Chondrocyte (in vitro differentiated cells): ENCODE data around the gene ZNF385C. TPM values are rescaled to one million over a fixed set of nuclear protein-coding genes. Genes with fewer than 3 reads are reported as not detected.

ENCODE experiments used
- DNase-seq: peaks from one replicate; pipeline ENCODE4 v3.0.0; 2021; ENCODE audit warnings: mixed read lengths, low spot score
- H3K27ac Mint-ChIP-seq: one replicate; pipeline ENCODE4 v1.8.0; 2021; ENCODE audit warnings: mild to moderate bottlenecking, moderate library complexity, mixed read lengths; ENCODE audit not compliant: unreplicated experiment
- H3K27me3 Mint-ChIP-seq: 2 replicates; pipeline ENCODE4 v1.8.0; 2021; ENCODE audit warnings: low read depth, mixed read lengths
- H3K36me3 Mint-ChIP-seq: 2 replicates; pipeline ENCODE4 v1.8.0; 2021; ENCODE audit warnings: low read depth, mixed read lengths
- H3K4me1 Mint-ChIP-seq: 2 replicates; pipeline ENCODE4 v1.8.0; 2021; ENCODE audit warnings: low read depth, mild to moderate bottlenecking, mixed read lengths
- H3K4me3 Mint-ChIP-seq: one replicate; pipeline ENCODE4 v1.8.0; 2021; ENCODE audit warnings: mild to moderate bottlenecking, moderate library complexity, mixed read lengths; ENCODE audit not compliant: unreplicated experiment
- H3K9me3 Mint-ChIP-seq: 2 replicates; pipeline ENCODE4 v1.8.0; 2021; ENCODE audit warnings: low read depth, mixed read lengths
- total RNA-seq: library from RNA; stranded (reverse); gene quantifications from 3 replicates; pipeline ENCODE4 v1.2.1, GENCODE V29; 2021
- TF ChIP-seq, protein P1 (sequence below): fragments of 200-600 bp; sonication (generic); IDR thresholded peaks from 2 replicates; pipeline ENCODE4 v1.5.0; 2021; ENCODE audit warnings: antibody characterized with exemption, mild to moderate bottlenecking, moderate library complexity

The ZNF385C gene
- total RNA-seq, 1 donor from 2014 or later: 0.07 TPM

- Mint-ChIP-seq H3K4me3 (no peak overlapping the region), H3K9me3 (no peaks in the 10 kb centered on the region)
- TF ChIP-seq, protein P1, sequence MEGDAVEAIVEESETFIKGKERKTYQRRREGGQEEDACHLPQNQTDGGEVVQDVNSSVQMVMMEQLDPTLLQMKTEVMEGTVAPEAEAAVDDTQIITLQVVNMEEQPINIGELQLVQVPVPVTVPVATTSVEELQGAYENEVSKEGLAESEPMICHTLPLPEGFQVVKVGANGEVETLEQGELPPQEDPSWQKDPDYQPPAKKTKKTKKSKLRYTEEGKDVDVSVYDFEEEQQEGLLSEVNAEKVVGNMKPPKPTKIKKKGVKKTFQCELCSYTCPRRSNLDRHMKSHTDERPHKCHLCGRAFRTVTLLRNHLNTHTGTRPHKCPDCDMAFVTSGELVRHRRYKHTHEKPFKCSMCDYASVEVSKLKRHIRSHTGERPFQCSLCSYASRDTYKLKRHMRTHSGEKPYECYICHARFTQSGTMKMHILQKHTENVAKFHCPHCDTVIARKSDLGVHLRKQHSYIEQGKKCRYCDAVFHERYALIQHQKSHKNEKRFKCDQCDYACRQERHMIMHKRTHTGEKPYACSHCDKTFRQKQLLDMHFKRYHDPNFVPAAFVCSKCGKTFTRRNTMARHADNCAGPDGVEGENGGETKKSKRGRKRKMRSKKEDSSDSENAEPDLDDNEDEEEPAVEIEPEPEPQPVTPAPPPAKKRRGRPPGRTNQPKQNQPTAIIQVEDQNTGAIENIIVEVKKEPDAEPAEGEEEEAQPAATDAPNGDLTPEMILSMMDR: peak; percentile 22
These were observed 89.1 kb downstream of the ZNF385C start for GRCh38 chr17:42009170-42009569.

GRCh38 chr17:42005166-42005565 is 93.1 kb downstream of the ZNF385C start:
- Mint-ChIP-seq H3K27ac (no peak overlapping the region), H3K4me3 (no peak overlapping the region)

More at GRCh38 chr17:42009170-42009569, 89.1 kb downstream of the ZNF385C start:
- H3K27me3 Mint-ChIP-seq: no peaks in the 10 kb centered on the region
- H3K4me1 Mint-ChIP-seq: peaks cover 54% of the 10 kb centered on the region
- DNase-seq: no peak
- no peaks in the 10 kb centered on the region for H3K36me3 Mint-ChIP-seq
- H3K27ac Mint-ChIP-seq: no peak overlapping the region

DNA sequence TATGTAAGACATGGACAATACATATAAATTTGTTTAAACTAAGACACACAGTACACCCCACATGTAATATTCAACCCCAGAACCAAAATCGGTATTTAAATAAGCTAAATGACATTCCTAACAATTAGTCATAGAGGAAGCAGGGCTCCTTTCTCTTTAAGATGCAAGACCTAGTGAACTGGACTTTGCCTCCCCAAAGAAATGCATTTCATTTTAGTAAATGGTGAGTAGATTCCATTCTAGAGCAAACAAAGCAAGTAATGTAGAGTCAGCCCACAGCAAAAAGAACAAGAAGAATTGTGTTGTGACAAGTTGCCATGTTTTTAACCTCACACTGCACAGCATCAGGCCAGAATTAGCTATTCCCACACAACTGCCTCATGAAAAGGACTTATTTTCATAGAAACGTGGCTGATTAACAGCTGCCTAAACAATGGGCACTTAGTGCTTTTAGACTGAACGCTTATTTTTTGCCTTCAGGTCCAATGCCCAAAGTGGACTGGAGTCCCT is 95.4 kb downstream of the ZNF385C start:
- H3K36me3 Mint-ChIP-seq: peaks cover 11% of the 10 kb centered on the region
- DNase-seq: no peak
- peaks cover 21% of the 10 kb centered on the region for H3K4me1 Mint-ChIP-seq
- H3K27ac Mint-ChIP-seq: peak overlapping the region; percentile 65
- H3K9me3 Mint-ChIP-seq: no peaks in the 10 kb centered on the region
- H3K27me3 Mint-ChIP-seq: no peaks in the 10 kb centered on the region
- H3K4me3 Mint-ChIP-seq: no peak overlapping the region
- TF ChIP-seq, protein P1: no peak

More at GRCh38 chr17:42005166-42005565, 93.1 kb downstream of the ZNF385C start:
- peaks cover 8% of the 10 kb centered on the region for H3K36me3 Mint-ChIP-seq
- TF ChIP-seq, protein P1: no peak
- no peak for DNase-seq
- no peaks in the 10 kb centered on the region for H3K9me3 Mint-ChIP-seq
- H3K4me1 Mint-ChIP-seq: peaks cover 34% of the 10 kb centered on the region
- H3K27me3 Mint-ChIP-seq: no peaks in the 10 kb centered on the region

DNA sequence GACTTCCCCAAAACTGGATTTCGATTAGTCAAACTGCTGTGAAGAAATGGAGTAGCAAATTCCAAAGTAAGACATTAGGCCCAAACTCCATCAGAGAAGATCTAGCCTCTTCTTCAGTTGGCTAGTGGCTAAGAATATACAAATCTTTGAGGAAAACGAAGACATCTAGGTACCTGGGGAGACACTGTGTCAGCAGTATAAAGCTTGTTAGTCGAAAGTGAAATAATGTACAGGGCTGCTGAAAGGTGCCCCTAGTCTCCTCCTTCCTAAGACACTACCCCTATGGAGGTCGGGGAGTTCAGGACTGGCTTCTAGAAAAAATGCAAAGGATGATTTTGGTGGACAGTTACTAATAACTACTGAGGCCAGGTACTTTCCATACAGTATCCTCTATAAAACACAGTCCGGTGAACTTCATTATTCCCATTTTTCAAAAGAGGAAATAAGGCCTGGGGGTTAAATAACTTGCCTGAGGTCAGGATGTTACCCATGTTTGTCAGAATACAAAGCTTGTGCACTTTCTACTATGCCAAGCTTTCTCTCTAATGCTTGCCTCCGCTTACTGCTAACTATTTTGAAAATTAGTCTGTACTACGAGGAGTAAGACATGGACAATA is 96.0 kb downstream of the ZNF385C start:
- peaks cover 13% of the 10 kb centered on the region for H3K36me3 Mint-ChIP-seq

DNA sequence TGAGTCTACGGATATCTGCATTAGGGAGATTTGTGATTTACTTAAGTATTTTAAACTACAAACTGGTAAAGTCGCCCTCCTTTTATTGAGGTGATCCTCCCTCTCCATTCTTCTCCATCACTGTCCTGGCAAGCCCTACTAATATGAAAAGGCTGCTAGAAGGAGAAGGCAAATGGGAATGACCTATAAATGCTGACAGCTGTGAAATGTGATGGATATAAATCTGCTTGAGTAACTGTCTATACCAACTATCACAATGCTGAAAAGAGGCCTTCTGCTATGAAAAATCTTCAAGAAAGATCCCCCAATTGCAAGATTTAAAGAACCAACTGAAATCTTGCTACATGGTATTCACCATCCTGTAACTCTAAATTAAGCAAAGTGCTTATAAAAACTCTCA is 96.5 kb downstream of the ZNF385C start:
- Mint-ChIP-seq H3K36me3 (peaks cover 16% of the 10 kb centered on the region), H3K9me3 (no peaks in the 10 kb centered on the region), H3K4me1 (peaks cover 15% of the 10 kb centered on the region), H3K27ac (no peak overlapping the region), H3K4me3 (no peak overlapping the region), H3K27me3 (no peaks in the 10 kb centered on the region)
- DNase-seq: no peak
- TF ChIP-seq, protein P1: no peak

More for the DNA sequence above, 96.0 kb downstream of the ZNF385C start:
- H3K9me3 Mint-ChIP-seq: no peaks in the 10 kb centered on the region
- H3K4me1 Mint-ChIP-seq: peaks cover 19% of the 10 kb centered on the region
- H3K27me3 Mint-ChIP-seq: no peaks in the 10 kb centered on the region
- DNase-seq: no peak
- H3K4me3 Mint-ChIP-seq: no peak overlapping the region
- TF ChIP-seq, protein P1: no peak
- peak overlapping the region; percentile 65 for H3K27ac Mint-ChIP-seq
